Natural killer cell treated with Interleukin-12 subunit alpha and Interleukin-12 subunit beta and Interleukin-15 and Interleukin-18, amount 100 ng/mL, for 72 hours (primary cell): Measurements from ENCODE around the gene MTFR1L. TPM values are rescaled to one million over a fixed set of nuclear protein-coding genes. Genes with fewer than 3 reads are reported as not detected.

ENCODE experiments used
- ATAC-seq, 2 donors: fragments of 150-1000 bp; cut with Tn5 transposase in 1 of 2; sonication (Bioruptor Pico), chemical (Tn5 transposase) in 1 of 2; 2 replicates each; pipeline ENCODE4 v1.10.0; 2021
- DNase-seq: peaks from one replicate; pipeline ENCODE4 v3.0.0; 2022; ENCODE audit warnings: low spot score
- H3K27ac Mint-ChIP-seq, 2 donors: 1 replicate in 1 of 2; 2 replicates in 1 of 2; pipeline ENCODE4 v1.8.0; 2022; ENCODE audit warnings: mixed read lengths in 2 of 2, mild to moderate bottlenecking in 1 of 2, moderate library complexity in 1 of 2
- H3K27me3 Mint-ChIP-seq, 2 donors: 1 replicate in 1 of 2; 2 replicates in 1 of 2; pipeline ENCODE4 v1.8.0; 2022; ENCODE audit warnings: mixed read lengths in 2 of 2
- H3K36me3 Mint-ChIP-seq: one replicate; pipeline ENCODE4 v1.8.0; 2022; ENCODE audit warnings: mixed read lengths
- H3K4me1 Mint-ChIP-seq, 2 donors: 1 replicate in 1 of 2; 2 replicates in 1 of 2; pipeline ENCODE4 v1.8.0; 2022; ENCODE audit warnings: low read depth in 2 of 2, mixed read lengths in 2 of 2, mild to moderate bottlenecking in 1 of 2
- H3K4me3 Mint-ChIP-seq: one replicate; pipeline ENCODE4 v1.8.0; 2022; ENCODE audit warnings: mixed read lengths
- H3K9me3 Mint-ChIP-seq: 2 replicates; pipeline ENCODE4 v1.8.0; 2022; ENCODE audit warnings: mixed read lengths
- total RNA-seq, 2 donors: library from RNA; stranded (reverse); gene quantifications; one replicate each; pipeline ENCODE4 v1.2.3, GENCODE V29; 2022

The MTFR1L gene
- total RNA-seq, 2 donors from 2014 or later: 29.8 to 37.3 TPM

- no peak overlapping the region for H3K4me3 Mint-ChIP-seq
- ATAC-seq: no peak
- no peaks in the 10 kb centered on the region for H3K36me3 Mint-ChIP-seq
- peaks cover 25 to 28% of the 10 kb centered on the region in 2 donors for H3K4me1 Mint-ChIP-seq
- H3K27me3 Mint-ChIP-seq: no peaks in the 10 kb centered on the region
- H3K27ac Mint-ChIP-seq: no peak overlapping the region
- DNase-seq: no peak
- H3K9me3 Mint-ChIP-seq: no peaks in the 10 kb centered on the region
Observed at GRCh38 chr1:25816112-25816718, 3.5 kb upstream of the MTFR1L start.

- Mint-ChIP-seq H3K4me1 (peaks cover 37% of the 10 kb centered on the region in 2 donors), H3K27ac (peak overlapping the region; percentile 88 to 93)
- no peak for ATAC-seq
Observed at GRCh38 chr1:25817840-25818501, 1.8 kb upstream of the MTFR1L start.

GRCh38 chr1:25818569-25818968, 1.2 kb upstream of the MTFR1L start:
- Mint-ChIP-seq H3K4me1 (peaks cover 34 to 37% of the 10 kb centered on the region in 2 donors), H3K27me3 (no peaks in the 10 kb centered on the region), H3K4me3 (peak overlapping the region; percentile 92), H3K9me3 (no peaks in the 10 kb centered on the region), H3K36me3 (no peaks in the 10 kb centered on the region), H3K27ac (peak overlapping the region; percentile 88 to 93)
- no peak for ATAC-seq
- no peak for DNase-seq

More at GRCh38 chr1:25817840-25818501, 1.8 kb upstream of the MTFR1L start:
- Mint-ChIP-seq H3K27me3 (no peaks in the 10 kb centered on the region), H3K9me3 (no peaks in the 10 kb centered on the region), H3K4me3 (peak overlapping the region; percentile 92), H3K36me3 (no peaks in the 10 kb centered on the region)
- no peak for DNase-seq

GRCh38 chr1:25820247-25821111, 725 bp downstream of the MTFR1L start:
- DNase-seq: peak; percentile 84
- ATAC-seq: peak; percentile 80 to 84
- H3K4me3 Mint-ChIP-seq: peak overlapping the region; percentile 98
- H3K36me3 Mint-ChIP-seq: no peaks in the 10 kb centered on the region
- H3K9me3 Mint-ChIP-seq: no peaks in the 10 kb centered on the region
- peaks cover 30 to 37% of the 10 kb centered on the region in 2 donors for H3K4me1 Mint-ChIP-seq
- no peaks in the 10 kb centered on the region for H3K27me3 Mint-ChIP-seq
- H3K27ac Mint-ChIP-seq: peak overlapping the region; percentile 88 to 93

GRCh38 chr1:25821112-25821476, 1.3 kb downstream of the MTFR1L start:
- Mint-ChIP-seq H3K9me3 (no peaks in the 10 kb centered on the region), H3K27ac (peak overlapping the region; percentile 88 to 93), H3K4me1 (peaks cover 30 to 37% of the 10 kb centered on the region in 2 donors), H3K36me3 (no peaks in the 10 kb centered on the region), H3K4me3 (peak overlapping the region; percentile 98), H3K27me3 (no peaks in the 10 kb centered on the region)
- DNase-seq (no peak), ATAC-seq (no peak)

GRCh38 chr1:25821630-25822091, 1.9 kb downstream of the MTFR1L start:
- Mint-ChIP-seq H3K27me3 (no peaks in the 10 kb centered on the region), H3K9me3 (no peaks in the 10 kb centered on the region), H3K36me3 (no peaks in the 10 kb centered on the region), H3K4me1 (peaks cover 30 to 37% of the 10 kb centered on the region in 2 donors), H3K4me3 (peak overlapping the region; percentile 98), H3K27ac (peak overlapping the region; percentile 88 to 93)
- no peak for DNase-seq
- ATAC-seq: no peak

- Mint-ChIP-seq H3K36me3 (peaks cover 5% of the 10 kb centered on the region), H3K4me1 (peaks cover 15 to 18% of the 10 kb centered on the region in 2 donors), H3K27me3 (no peaks in the 10 kb centered on the region), H3K4me3 (no peak overlapping the region), H3K9me3 (no peaks in the 10 kb centered on the region), H3K27ac (no peak overlapping the region)
- DNase-seq: no peak
- no peak for ATAC-seq
Observed at GRCh38 chr1:25825605-25826004, 5.9 kb downstream of the MTFR1L start.

- Mint-ChIP-seq H3K27ac (no peak overlapping the region), H3K9me3 (no peaks in the 10 kb centered on the region), H3K36me3 (peaks cover 11% of the 10 kb centered on the region), H3K4me3 (no peak overlapping the region), H3K27me3 (no peaks in the 10 kb centered on the region), H3K4me1 (peaks cover 8 to 9% of the 10 kb centered on the region in 2 donors)
- DNase-seq: no peak
- ATAC-seq: no peak
Observed at GRCh38 chr1:25826571-25826970, 6.8 kb downstream of the MTFR1L start.

GRCh38 chr1:25828491-25828890, 8.7 kb downstream of the MTFR1L start:
- Mint-ChIP-seq H3K27me3 (no peaks in the 10 kb centered on the region), H3K36me3 (peaks cover 11% of the 10 kb centered on the region), H3K9me3 (no peaks in the 10 kb centered on the region), H3K4me3 (no peak overlapping the region), H3K4me1 (no peaks in the 10 kb centered on the region), H3K27ac (no peak overlapping the region)
- DNase-seq (no peak), ATAC-seq (no peak)

- no peaks in the 10 kb centered on the region for H3K9me3 Mint-ChIP-seq
- H3K27ac Mint-ChIP-seq: no peak overlapping the region
- no peaks in the 10 kb centered on the region for H3K27me3 Mint-ChIP-seq
- H3K36me3 Mint-ChIP-seq: peaks cover 11% of the 10 kb centered on the region
- DNase-seq: no peak
- no peak for ATAC-seq
- no peaks in the 10 kb centered on the region for H3K4me1 Mint-ChIP-seq
- H3K4me3 Mint-ChIP-seq: no peak overlapping the region
Observed at GRCh38 chr1:25829046-25829445, 9.3 kb downstream of the MTFR1L start.

- ATAC-seq: no peak
- H3K27ac Mint-ChIP-seq: no peak overlapping the region
- no peak for DNase-seq
- no peaks in the 10 kb centered on the region for H3K27me3 Mint-ChIP-seq
- H3K9me3 Mint-ChIP-seq: no peaks in the 10 kb centered on the region
- H3K4me1 Mint-ChIP-seq: no peaks in the 10 kb centered on the region
- H3K4me3 Mint-ChIP-seq: no peak overlapping the region
- peaks cover 16% of the 10 kb centered on the region for H3K36me3 Mint-ChIP-seq
Observed at GRCh38 chr1:25831569-25832196, 11.9 kb downstream of the MTFR1L start.

- ATAC-seq: no peak
- Mint-ChIP-seq H3K4me1 (no peaks in the 10 kb centered on the region), H3K4me3 (no peak overlapping the region), H3K36me3 (peaks cover 16% of the 10 kb centered on the region), H3K9me3 (no peaks in the 10 kb centered on the region), H3K27me3 (no peaks in the 10 kb centered on the region), H3K27ac (no peak overlapping the region)
- no peak for DNase-seq
Observed at GRCh38 chr1:25832336-25833037, 12.7 kb downstream of the MTFR1L start.

GRCh38 chr1:25833158-25833557, 13.4 kb downstream of the MTFR1L start:
- Mint-ChIP-seq H3K36me3 (peaks cover 16% of the 10 kb centered on the region), H3K4me3 (no peak overlapping the region), H3K27me3 (no peaks in the 10 kb centered on the region), H3K9me3 (no peaks in the 10 kb centered on the region), H3K27ac (no peak overlapping the region), H3K4me1 (no peaks in the 10 kb centered on the region)
- DNase-seq: no peak
- no peak for ATAC-seq
